Measurements from ENCODE around the gene STX16.

Gene STX16

DNA sequence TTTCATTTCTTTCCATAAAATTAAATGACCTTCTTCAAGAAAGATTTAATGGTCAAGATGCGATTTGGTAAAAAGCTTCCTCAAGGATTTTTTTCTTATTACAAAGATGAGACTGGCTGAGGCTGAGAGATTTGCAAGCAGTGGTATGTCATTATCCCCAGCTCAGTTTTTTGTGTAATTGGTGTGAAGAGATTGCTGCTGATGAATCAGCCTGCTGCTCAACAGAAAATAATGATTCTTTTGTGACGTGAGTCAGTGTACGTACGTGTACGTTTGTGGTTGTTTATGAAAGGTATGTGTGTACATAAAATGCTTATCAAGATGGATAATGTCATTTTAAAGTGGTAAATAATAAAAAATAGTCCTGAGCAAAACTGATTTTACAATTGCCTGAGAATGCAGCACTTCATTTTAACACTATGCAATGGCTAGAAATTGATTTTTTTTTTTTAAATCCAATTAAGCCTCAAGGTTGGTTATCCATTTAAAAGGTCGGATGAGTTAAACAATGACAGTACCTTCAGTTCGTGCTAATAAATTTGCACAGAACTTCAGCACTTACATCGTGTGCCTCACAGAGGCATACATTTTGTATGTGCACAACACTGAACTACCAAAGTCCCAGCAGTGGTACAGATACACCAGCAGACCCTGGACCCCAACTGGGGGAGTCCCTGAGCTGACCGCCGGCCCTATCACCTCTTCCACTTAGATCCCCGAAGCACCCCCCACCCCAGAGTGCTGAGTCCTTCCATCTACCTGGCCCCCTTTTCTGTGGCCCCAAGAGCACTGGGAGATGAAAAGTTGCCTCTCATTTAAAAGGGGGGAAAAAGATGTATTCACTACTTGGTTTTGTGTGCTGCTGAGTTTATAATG lies 31.8 kb downstream of the STX16 start:
- DNase-seq: no peak

DNA sequence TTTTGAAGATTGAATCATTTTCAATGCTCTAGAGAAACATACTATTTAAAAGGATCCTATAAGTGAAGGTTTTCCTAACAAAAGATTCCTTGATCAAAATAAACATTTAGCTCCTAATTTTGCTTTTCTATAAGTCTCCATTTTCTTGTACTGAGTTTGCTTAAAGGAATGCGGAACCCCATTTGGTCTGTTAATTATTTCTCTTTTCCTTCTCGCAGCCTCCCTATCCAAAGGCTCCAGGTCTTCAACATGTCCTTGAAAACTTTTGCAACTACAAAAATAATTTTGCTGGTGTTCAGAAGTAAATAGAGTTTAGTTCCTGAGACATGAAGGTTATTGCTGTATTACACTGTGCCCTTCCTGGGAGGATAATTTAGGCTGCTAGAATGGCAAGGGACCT lies 33.2 kb downstream of the STX16 start:
- DNase-seq: no peak

GRCh38 chr20:58685988-58686387 lies 34.9 kb downstream of the STX16 start:
- no peak for DNase-seq

DNA sequence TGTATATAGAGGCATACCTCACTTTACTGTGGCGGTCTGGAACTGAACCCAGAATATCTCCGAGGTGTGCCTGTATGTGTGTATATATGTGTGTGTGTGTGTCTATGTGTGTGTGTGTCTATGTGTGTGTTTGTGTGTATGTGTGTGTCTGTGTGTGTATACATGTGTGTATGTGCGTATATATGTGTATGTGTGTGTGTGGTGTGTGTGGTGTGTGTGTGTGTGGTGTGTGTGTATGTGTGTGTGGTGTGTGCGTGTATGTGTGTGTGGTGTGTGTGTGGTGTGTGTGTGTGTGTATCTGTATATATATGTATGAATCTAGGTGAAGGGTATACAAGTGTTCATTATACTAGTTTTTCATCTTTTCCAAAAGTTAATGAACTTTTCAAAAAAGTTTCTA lies 37.3 kb downstream of the STX16 start:
- DNase-seq: no peak

DNA sequence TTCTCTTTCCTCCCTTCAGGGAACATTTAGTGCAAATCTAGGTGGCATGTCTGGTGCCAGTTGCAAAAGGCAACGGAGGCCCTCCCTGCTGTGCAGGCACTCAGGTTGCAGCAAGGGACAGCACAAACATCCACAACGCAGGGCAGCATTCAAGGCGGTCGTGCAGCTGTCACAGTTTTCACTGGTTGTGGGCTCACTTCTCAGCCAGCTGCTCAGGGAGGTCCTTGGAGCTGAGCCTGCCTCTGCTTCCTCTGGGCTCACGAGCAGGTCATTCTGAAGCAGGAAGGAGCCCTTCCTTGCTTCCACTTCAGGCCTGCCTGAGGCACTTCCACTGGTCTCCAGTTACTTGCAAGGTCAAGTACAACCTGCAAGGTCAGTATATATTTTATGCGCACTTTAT lies 37.8 kb downstream of the STX16 start:
- DNase-seq: peak; percentile 17

DNA sequence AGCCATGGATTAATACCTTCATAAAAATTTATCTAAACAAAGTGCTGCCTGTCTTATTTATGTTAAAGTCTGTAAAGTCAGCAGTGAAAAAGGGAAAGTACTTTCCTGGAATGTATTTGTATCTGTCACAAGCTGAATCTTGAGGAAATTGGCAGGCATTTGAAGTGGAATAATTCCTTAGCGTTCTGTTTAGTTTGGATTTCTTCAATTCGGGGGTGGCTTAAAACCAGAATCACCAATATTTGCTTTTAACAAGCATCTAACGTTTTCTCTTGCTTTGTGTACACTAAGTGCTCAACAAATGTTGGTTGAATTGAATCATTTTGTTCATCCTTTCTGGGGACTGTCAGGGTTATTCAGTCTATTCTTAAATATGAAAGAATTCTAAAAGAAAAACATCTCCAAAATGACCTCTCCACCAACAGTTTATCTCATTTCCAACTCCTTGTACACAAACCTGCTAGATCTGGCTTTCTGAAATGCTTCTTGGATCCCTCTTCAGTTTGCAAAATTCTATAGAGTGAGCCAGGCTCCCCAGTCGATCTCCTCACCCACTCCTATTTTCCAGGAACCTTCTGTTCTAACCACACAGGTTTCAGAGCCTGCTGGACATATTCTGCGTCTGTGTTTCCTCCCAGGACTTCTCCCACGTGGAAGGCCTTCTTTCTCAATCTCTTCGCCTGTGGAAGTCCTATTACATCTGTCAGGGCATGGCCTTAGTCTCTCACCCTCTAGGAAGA lies 39.5 kb downstream of the STX16 start:
- no peak for DNase-seq

DNA sequence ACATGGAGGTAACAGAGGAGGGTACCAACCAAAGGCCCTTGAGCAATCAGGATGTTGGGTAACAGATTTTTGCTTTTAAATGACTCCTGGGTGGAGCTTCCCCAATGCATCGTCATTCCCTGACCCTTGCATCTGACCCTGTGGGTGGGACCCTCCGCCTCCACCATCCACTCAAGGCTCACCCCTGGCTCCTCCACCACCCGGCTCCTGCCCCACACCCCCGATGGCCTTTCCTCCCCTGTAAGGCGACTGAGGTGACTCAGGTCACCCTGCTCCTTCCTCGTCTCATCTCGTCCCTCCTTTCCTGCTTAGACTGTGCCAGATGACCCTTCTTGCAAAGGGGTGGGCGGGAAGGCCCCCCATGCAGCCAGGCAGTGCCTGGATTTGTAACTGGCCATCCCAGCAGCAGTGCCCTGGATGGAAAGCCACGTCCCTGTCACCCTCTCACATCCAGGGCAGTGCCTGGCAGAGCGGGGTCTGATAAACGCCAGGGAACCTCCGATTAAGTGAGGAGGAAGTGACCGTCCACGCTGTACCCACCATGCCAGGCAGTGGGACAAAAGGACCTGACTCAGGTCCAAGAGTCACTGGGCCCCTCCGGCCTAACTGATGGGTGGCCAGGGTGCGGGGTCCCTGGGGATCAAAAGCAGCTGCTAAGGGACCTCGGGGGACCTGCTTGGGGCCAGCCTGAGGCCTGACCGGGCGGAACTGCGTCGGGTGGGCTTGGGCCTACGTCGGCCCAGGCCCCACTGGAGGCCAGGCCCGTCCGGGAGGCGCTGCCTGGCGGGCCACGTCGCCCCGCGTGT lies 40.9 kb downstream of the STX16 start:
- DNase-seq: no peak

GRCh38 chr20:58692579-58693225 lies 41.6 kb downstream of the STX16 start, which contains the start of gene NPEPL1:
Gene NPEPL1 (plus strand): TSS chr20:58692800. CDS start chr20:58692901, 101 bp downstream.
- DNase-seq: no peak

DNA sequence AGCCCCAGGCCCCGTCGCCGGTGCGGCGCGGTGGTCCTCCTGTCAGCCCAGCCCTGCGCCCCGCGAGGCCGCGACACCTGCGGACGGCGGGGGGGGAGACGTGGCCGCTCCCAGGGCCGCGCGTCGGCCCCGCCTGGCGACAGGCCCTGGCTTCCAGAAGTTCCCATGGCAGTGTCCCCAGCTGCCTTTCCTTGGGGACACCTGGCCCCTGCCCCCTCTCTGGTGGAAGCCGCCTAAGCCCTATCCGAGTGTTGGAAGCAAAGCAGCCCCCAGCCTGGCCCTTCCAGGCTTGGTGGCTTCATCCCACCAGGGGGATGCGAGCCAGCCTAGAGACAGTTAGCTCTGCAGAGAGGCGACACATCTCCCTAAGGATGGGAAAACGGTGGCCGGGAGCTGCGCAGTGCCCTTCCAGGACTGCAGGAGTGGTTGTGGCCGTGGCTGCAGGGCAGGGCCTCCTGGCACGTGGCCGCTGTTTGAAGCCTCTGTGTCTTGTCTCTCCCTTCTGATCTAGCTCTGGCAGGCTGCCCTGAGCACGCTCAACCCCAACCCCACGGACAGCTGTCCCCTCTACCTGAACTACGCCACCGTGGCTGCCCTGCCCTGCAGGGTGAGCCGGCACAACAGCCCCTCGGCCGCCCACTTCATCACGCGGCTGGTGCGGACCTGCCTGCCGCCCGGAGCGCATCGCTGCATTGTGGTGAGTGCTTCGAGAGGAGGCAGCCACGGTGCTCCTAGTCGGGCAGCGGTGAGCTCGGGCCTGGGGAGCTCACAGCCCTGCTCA lies 42.3 kb downstream of the STX16 start:
- DNase-seq: no peak

DNA sequence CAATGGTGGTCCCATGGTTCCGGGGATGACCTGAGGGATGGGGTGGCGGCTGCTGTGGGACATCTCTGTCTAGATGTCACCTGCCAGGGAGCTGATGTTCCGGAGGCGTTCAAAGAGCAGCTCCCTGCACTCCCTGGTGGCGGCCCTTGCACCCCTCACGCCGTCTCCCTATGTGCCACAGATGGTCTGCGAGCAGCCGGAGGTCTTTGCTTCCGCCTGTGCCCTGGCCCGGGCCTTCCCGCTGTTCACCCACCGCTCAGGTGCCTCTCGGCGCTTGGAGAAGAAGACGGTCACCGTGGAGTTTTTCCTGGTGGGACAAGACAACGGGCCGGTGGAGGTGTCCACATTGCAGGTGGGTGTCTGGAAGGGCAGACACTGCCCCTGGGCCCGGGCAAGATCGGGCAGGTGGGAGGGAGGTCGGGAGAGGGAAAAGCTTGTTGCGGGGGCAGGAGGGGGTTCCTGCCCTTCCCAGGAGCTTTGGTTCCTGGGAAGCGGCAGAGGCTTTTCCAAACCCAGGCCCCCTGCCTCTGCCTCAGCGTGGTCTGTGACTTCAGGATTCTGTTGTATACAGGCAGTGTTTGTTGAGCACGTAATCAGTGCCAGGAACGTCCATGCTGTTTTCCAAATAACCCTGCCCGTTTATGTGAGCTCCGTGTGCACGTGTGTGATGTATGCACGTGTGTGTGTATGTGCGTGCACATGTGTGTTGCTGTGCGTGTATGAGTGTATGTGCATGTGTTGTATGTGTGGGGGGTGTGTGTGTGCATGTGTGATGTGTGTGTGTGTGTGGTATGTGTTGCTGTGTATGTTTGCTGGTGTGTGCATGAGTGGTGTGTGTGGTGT lies 43.4 kb downstream of the STX16 start:
- DNase-seq: no peak

DNA sequence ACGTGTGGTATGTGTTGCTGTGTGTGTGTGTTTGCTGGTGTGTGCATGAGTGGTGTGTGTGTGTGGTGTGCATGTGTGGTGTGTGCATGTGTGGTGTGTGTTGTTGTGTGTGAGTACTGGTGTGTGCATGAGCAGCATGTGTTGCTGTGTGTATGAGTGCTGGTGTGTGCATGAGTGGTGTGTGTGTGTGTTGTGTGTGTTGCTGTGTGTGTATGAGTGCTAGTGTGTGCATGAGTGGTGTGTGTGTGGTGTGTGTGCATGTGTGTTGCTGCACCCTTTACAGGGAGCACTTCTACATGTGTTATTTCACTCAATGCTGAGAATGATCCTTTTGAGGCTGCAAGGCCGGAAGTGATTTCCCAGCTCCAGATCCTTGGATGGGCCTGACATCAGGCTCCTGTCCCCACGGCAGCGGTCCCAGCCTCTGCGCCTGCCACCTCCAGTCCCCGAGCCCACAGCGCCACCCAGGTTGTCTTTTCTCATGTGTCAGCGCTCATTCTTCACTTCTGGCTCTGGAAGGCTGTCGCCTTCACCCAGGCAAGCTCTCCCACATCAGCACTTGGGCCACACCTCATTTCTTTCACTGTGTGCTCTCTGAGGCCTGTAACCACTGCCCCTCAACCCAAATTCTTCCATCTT lies 44.1 kb downstream of the STX16 start:
- DNase-seq: no peak

DNA sequence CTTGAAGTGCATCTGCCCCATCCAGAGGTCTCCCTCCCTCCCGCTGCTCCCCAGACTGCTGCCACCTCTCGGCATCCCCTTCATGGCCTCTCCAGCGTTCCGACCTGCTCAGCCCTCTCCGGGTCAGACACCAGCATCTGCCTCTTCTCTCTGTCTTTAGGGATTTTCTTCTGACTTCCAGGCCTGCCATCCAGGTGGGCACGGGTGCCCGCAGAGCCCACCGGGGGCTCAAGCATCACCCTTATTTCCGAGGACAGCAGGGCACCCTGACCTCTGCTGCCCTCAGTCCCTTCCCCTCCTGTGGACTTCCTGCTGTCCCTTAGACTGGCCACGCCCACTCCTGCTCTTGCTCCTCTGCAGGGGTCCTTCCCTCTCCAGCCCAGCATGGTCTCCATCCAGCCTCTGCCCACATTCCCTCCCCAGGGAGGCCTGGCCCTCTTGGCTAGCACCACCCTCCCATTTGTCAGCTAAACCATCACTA lies 44.9 kb downstream of the STX16 start:
- DNase-seq: no peak

GRCh38 chr20:58696411-58696961 lies 45.4 kb downstream of the STX16 start:
- DNase-seq: no peak

DNA sequence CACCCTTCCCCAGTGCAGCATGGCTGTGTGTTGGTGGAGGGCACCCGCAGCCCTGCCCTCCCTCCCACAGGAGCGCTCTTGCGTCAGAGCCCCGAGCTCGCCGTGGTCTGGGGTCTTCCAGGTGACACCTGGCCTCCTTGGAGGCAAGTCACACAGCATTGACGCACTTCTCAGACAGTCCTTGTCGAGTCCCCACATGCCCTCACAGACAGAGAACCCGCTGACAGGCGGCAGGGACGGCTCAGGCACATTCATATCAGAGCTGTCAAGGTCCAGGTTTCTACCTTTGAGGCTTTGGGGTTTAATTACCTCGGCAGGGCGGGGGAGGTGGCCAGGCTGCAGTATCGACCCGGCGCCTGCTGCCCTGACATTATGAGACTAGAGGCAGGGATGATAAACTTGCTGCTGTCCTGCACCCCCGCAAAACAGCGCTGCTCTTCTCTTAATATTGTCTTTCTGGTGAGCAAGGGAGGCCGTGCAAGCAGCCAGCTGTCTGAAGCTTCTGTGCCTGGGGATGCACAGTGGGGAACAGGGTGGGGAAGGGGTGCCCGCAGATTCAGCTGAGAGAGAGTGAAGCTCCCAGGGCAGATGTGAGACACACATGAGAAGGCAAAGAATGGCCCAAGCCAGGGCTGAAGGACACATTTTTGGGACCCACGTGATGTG lies 46.3 kb downstream of the STX16 start:
- DNase-seq: no peak

GRCh38 chr20:58697867-58698703 lies 47.0 kb downstream of the STX16 start:
- DNase-seq: no peak

- DNase-seq: no peak
These were observed 47.9 kb downstream of the STX16 start for GRCh38 chr20:58698741-58699622.

GRCh38 chr20:58699623-58700107 lies 48.6 kb downstream of the STX16 start:
- DNase-seq: no peak
